ENCODE measurements around the gene CNTN4. TPM values are rescaled to one million over a fixed set of nuclear protein-coding genes. Genes with fewer than 3 reads are reported as not detected.

Gene CNTN4
- total and polyA plus RNA-seq, 2 donors (not counting 3 experiments of a cell fraction or from before 2014, with no cell fraction given): not detected

- H3K9ac ChIP-seq (replicated peaks; ENCODE audit: extremely low read depth, insufficient read depth, low read length): no peak overlapping the region
- DNase-seq (ENCODE audit: low read depth, low spot score) (no peak), FAIRE-seq (no peak)
- H3K79me2 ChIP-seq (ENCODE audit: control insufficient read depth, insufficient read depth, low read length): no peaks in the 10 kb centered on the region
- no peaks in the 10 kb centered on the region for H3K4me1 ChIP-seq (ENCODE audit: control insufficient read depth, extremely low read depth, insufficient read depth, low read length)
- ChIA-PET POLR2A (no interaction called here), CTCF (no interaction called here)
- no peaks in the 10 kb centered on the region for H3K9me1 ChIP-seq (replicated peaks; ENCODE audit: control insufficient read depth, extremely low read depth, insufficient read depth, low read length)
- H3K27ac ChIP-seq (ENCODE audit: insufficient read depth, low read depth, low read length): no peak overlapping the region
- no peaks in the 10 kb centered on the region for H4K20me1 ChIP-seq (replicated peaks; ENCODE audit: control insufficient read depth, extremely low read depth, insufficient read depth, low read length)
- H2AFZ ChIP-seq (ENCODE audit: low read depth, low read length): no peak overlapping the region
- H3K4me3 ChIP-seq (replicated peaks in 1 of 3; ENCODE audit: insufficient read depth in 1 of 3, low read depth in 1 of 3, low read length in 3 of 3): no peak overlapping the region
- TF ChIP-seq POLR2AphosphoS5 (IDR thresholded peaks at IDR 0.05; ENCODE audit: insufficient read depth, low read depth, low read length) (no peak), POLR2A (IDR thresholded peaks at IDR 0.05; ENCODE audit: low read depth, low read length) (no peak), JUN (IDR thresholded peaks at IDR 0.05; ENCODE audit: borderline replicate concordance, insufficient read depth, insufficient read length, low read depth) (no peak), GATA2 (IDR thresholded peaks at IDR 0.05; ENCODE audit: insufficient read depth, insufficient read length, low read depth, low read length) (no peak), CTCF (IDR thresholded peaks at IDR 0.05; ENCODE audit: extremely low read depth in 1 of 2, insufficient read depth in 1 of 2, low read depth in 1 of 2, low read length in 2 of 2) (no peak), MYC (IDR thresholded peaks at IDR 0.05; ENCODE audit: low read depth, low read length) (no peak), MAX (IDR thresholded peaks at IDR 0.05; ENCODE audit: insufficient read depth, insufficient read length) (no peak), FOS (IDR thresholded peaks at IDR 0.05; ENCODE audit: borderline replicate concordance, insufficient read depth, low read length) (no peak), EZH2 (IDR thresholded peaks at IDR 0.05; ENCODE audit: borderline replicate concordance, low read depth, low read length, severe bottlenecking) (no peak)
- H3K4me2 ChIP-seq (ENCODE audit: insufficient read depth, low read length): no peak overlapping the region
- no peaks in the 10 kb centered on the region for H3K36me3 ChIP-seq (ENCODE audit: control insufficient read depth in 2 of 2, extremely low read depth in 1 of 2, insufficient read depth in 2 of 2, low read length in 2 of 2)
- dilution Hi-C loops (cut with MboI; ENCODE audit: extremely low pct_ligation_motif_present, low sequenced_read_pairs): no loop called here
- no peaks in the 10 kb centered on the region for H3K27me3 ChIP-seq (ENCODE audit: control insufficient read depth in 2 of 2, insufficient read depth in 2 of 2, low read length in 2 of 2)
- BruUV-seq (replicated peaks): no TSS peak
- intact Hi-C loops (cut with micrococcal nuclease): no loop called here
- H3K9me3 ChIP-seq (replicated peaks; ENCODE audit: control insufficient read depth, insufficient read depth, low read length): no peaks in the 10 kb centered on the region
These were observed 982.9 kb downstream of the CNTN4 start for GRCh38 chr3:3081381-3082233.

Measured in endothelial cell of umbilical vein (primary cell).